Trophoblast cell (in vitro differentiated cells and primary cell): Measurements from ENCODE around the gene GUCD1.
A peak's percentile ranks its signal among the peaks of the same experiment; 100 is the strongest.

Experiments
- DNase-seq, 2 donors: peaks; one replicate each; pipeline ENCODE4 v3.0.0-alpha.2; 2016
- H2AFZ ChIP-seq: 2 replicates; pipeline ENCODE4 v1.6.1; 2013; ENCODE audit warnings: low read length, moderate library complexity, mild to moderate bottlenecking; ENCODE audit not compliant: insufficient read depth, poor library complexity
- H2AK5ac ChIP-seq: 2 replicates; pipeline ENCODE4 v1.6.1; 2013; ENCODE audit warnings: mild to moderate bottlenecking, low read length
- H2BK120ac ChIP-seq: 2 replicates; pipeline ENCODE4 v1.6.1; 2013; ENCODE audit warnings: low read length, mild to moderate bottlenecking, moderate library complexity; ENCODE audit not compliant: insufficient read depth, poor library complexity
- H2BK12ac ChIP-seq: 2 replicates; pipeline ENCODE4 v1.6.1; 2013; ENCODE audit warnings: mild to moderate bottlenecking, low read length, moderate library complexity
- H2BK5ac ChIP-seq: 2 replicates; pipeline ENCODE4 v1.6.1; 2013; ENCODE audit warnings: low read length, low read depth, moderate library complexity, mild to moderate bottlenecking; ENCODE audit not compliant: poor library complexity
- H3K14ac ChIP-seq: 2 replicates; pipeline ENCODE4 v1.6.1; 2013; ENCODE audit warnings: mild to moderate bottlenecking, low read length
- H3K18ac ChIP-seq: 2 replicates; pipeline ENCODE4 v1.6.1; 2013; ENCODE audit warnings: mild to moderate bottlenecking, low read length
- H3K23ac ChIP-seq: 2 replicates; pipeline ENCODE4 v1.6.1; 2013; ENCODE audit warnings: low read length
- H3K27ac ChIP-seq: 2 replicates; pipeline ENCODE4 v1.5.1; 2013; ENCODE audit warnings: low read depth, mild to moderate bottlenecking, inconsistent platforms, low read length, moderate library complexity
- H3K27me3 ChIP-seq: 2 replicates; pipeline ENCODE4 v1.6.1; 2013; ENCODE audit warnings: inconsistent platforms, mild to moderate bottlenecking, low read length, moderate library complexity; ENCODE audit not compliant: insufficient read depth
- H3K36me3 ChIP-seq, 2 experiments: 1 replicate in 1 of 2; 2 replicates in 1 of 2; pipeline ENCODE4 v1.6.1; 2013; ENCODE audit warnings: low read length in 2 of 2, mild to moderate bottlenecking in 2 of 2, moderate library complexity in 1 of 2; ENCODE audit not compliant: insufficient read depth in 2 of 2, control insufficient read depth in 1 of 2
- H3K4ac ChIP-seq: 2 replicates; pipeline ENCODE4 v1.6.1; 2013; ENCODE audit warnings: low read depth, mild to moderate bottlenecking, low read length, moderate library complexity
- H3K4me1 ChIP-seq, 2 experiments: 1 replicate in 1 of 2; 2 replicates in 1 of 2; pipeline ENCODE4 v1.6.1; 2013; ENCODE audit warnings: low read length in 2 of 2, mild to moderate bottlenecking in 2 of 2, moderate library complexity in 1 of 2; ENCODE audit not compliant: insufficient read depth in 2 of 2, control insufficient read depth in 1 of 2
- H3K4me2 ChIP-seq: 2 replicates; pipeline ENCODE4 v1.6.1; 2013; ENCODE audit warnings: inconsistent platforms, mild to moderate bottlenecking, low read length, moderate library complexity
- H3K4me3 ChIP-seq: 2 replicates; pipeline ENCODE4 v1.5.1; 2013; ENCODE audit warnings: mild to moderate bottlenecking, low read depth, low read length, inconsistent platforms
- H3K79me1 ChIP-seq: one replicate; pipeline ENCODE4 v1.6.1; 2013; ENCODE audit warnings: low read length
- H3K79me2 ChIP-seq: 2 replicates; pipeline ENCODE4 v1.6.1; 2013; ENCODE audit warnings: low read length, mild to moderate bottlenecking; ENCODE audit not compliant: control insufficient read depth, insufficient read depth, poor library complexity
- H3K9ac ChIP-seq: 2 replicates; pipeline ENCODE4 v1.6.1; 2013; ENCODE audit warnings: mild to moderate bottlenecking, low read length
- H3K9me3 ChIP-seq: 2 replicates; pipeline ENCODE4 v1.6.1; 2013; ENCODE audit warnings: low read depth, mild to moderate bottlenecking, control low read depth, inconsistent platforms, low read length; ENCODE audit not compliant: insufficient read depth
- H4K12ac ChIP-seq: 2 replicates; pipeline ENCODE4 v1.6.1; 2013; ENCODE audit warnings: low read depth, mild to moderate bottlenecking, low read length, moderate library complexity
- H4K8ac ChIP-seq: 2 replicates; pipeline ENCODE4 v1.6.1; 2013; ENCODE audit warnings: low read depth, mild to moderate bottlenecking, low read length, moderate library complexity
- H4K91ac ChIP-seq: one replicate; pipeline ENCODE4 v1.6.1; 2013; ENCODE audit warnings: low read depth, mild to moderate bottlenecking, low read length, moderate library complexity
- WGBS: extraction: QIAGEN DNeasy Blood & Tissue Kit; methylation state at CpG from one replicate; pipeline ENCODE4 v1.1.7; 2013; ENCODE audit warnings: missing lambda C conversion rate; ENCODE audit not compliant: insufficient read length, insufficient coverage; ENCODE audit errors: extremely low coverage; 5-methylcytosine and 5-hydroxymethylcytosine counted together

The GUCD1 gene

GRCh38 chr22:24565077-24565476 is 10.1 kb upstream of the GUCD1 start:
- H3K27ac ChIP-seq: no peak overlapping the region
- H3K4me1 ChIP-seq: no peaks in the 10 kb centered on the region
- H3K9me3 ChIP-seq: no peaks in the 10 kb centered on the region
- peaks cover 33 to 57% of the 10 kb centered on the region in 2 experiments for H3K36me3 ChIP-seq
- H3K79me1 ChIP-seq: no peaks in the 10 kb centered on the region
- H4K91ac ChIP-seq: no peak overlapping the region
- H2BK12ac ChIP-seq: no peak overlapping the region
- H2AK5ac ChIP-seq: no peak overlapping the region
- no peak overlapping the region for H3K4ac ChIP-seq
- no peak overlapping the region for H2BK5ac ChIP-seq
- H4K12ac ChIP-seq: no peak overlapping the region
- no peak overlapping the region for H3K23ac ChIP-seq
- WGBS: no CpG with 5 or more reads among the region's 2 CpGs
- no peak overlapping the region for H3K18ac ChIP-seq
- no peak overlapping the region for H3K4me3 ChIP-seq
- no peak for DNase-seq
- no peak overlapping the region for H4K8ac ChIP-seq
- H3K4me2 ChIP-seq: no peak overlapping the region
- peaks cover 5% of the 10 kb centered on the region for H3K79me2 ChIP-seq
- H3K14ac ChIP-seq: no peak overlapping the region
- H3K9ac ChIP-seq: no peak overlapping the region
- H3K27me3 ChIP-seq: no peaks in the 10 kb centered on the region
- H2AFZ ChIP-seq: no peak overlapping the region
- no peak overlapping the region for H2BK120ac ChIP-seq

- no peak overlapping the region for H2BK5ac ChIP-seq
- H3K23ac ChIP-seq: peak overlapping the region; percentile 37
- H3K79me2 ChIP-seq: peaks cover 5% of the 10 kb centered on the region
- H3K4me3 ChIP-seq: no peak overlapping the region
- peak; percentile 30 to 52 for DNase-seq
- H3K79me1 ChIP-seq: no peaks in the 10 kb centered on the region
- H3K4ac ChIP-seq: no peak overlapping the region
- no peak overlapping the region for H3K4me2 ChIP-seq
- H3K18ac ChIP-seq: no peak overlapping the region
- peaks cover 30 to 54% of the 10 kb centered on the region in 2 experiments for H3K36me3 ChIP-seq
- H2BK120ac ChIP-seq: no peak overlapping the region
- no peak overlapping the region for H4K91ac ChIP-seq
- no CpG with 5 or more reads among the region's 2 CpGs for WGBS
- no peaks in the 10 kb centered on the region for H3K4me1 ChIP-seq
- no peak overlapping the region for H2AFZ ChIP-seq
- no peaks in the 10 kb centered on the region for H3K9me3 ChIP-seq
- H3K27me3 ChIP-seq: no peaks in the 10 kb centered on the region
- H3K9ac ChIP-seq: no peak overlapping the region
- no peak overlapping the region for H3K14ac ChIP-seq
- no peak overlapping the region for H4K12ac ChIP-seq
- no peak overlapping the region for H4K8ac ChIP-seq
- H2AK5ac ChIP-seq: no peak overlapping the region
- H2BK12ac ChIP-seq: no peak overlapping the region
- H3K27ac ChIP-seq: no peak overlapping the region
Measured at GRCh38 chr22:24564376-24565058, 9.6 kb upstream of the GUCD1 start.

GRCh38 chr22:24563246-24563645 is 8.3 kb upstream of the GUCD1 start:
- no peak overlapping the region for H3K14ac ChIP-seq
- H4K8ac ChIP-seq: no peak overlapping the region
- no peak overlapping the region for H3K4me3 ChIP-seq
- H2AK5ac ChIP-seq: no peak overlapping the region
- no peaks in the 10 kb centered on the region for H3K9me3 ChIP-seq
- peaks cover 34 to 55% of the 10 kb centered on the region in 2 experiments for H3K36me3 ChIP-seq
- H3K4ac ChIP-seq: no peak overlapping the region
- no peak overlapping the region for H2AFZ ChIP-seq
- WGBS: no CpG with 5 or more reads among the region's 2 CpGs
- no peaks in the 10 kb centered on the region for H3K4me1 ChIP-seq
- H3K23ac ChIP-seq: no peak overlapping the region
- no peak for DNase-seq
- H3K27ac ChIP-seq: no peak overlapping the region
- H3K4me2 ChIP-seq: no peak overlapping the region
- H3K9ac ChIP-seq: no peak overlapping the region
- H2BK120ac ChIP-seq: no peak overlapping the region
- H3K27me3 ChIP-seq: no peaks in the 10 kb centered on the region
- no peak overlapping the region for H2BK12ac ChIP-seq
- no peak overlapping the region for H3K18ac ChIP-seq
- no peak overlapping the region for H4K12ac ChIP-seq
- H3K79me2 ChIP-seq: peaks cover 5% of the 10 kb centered on the region
- H4K91ac ChIP-seq: no peak overlapping the region
- H3K79me1 ChIP-seq: no peaks in the 10 kb centered on the region
- no peak overlapping the region for H2BK5ac ChIP-seq

GRCh38 chr22:24559471-24559870 is 4.5 kb upstream of the GUCD1 start:
- peaks cover 11% of the 10 kb centered on the region for H3K79me1 ChIP-seq
- no peak overlapping the region for H3K27ac ChIP-seq
- no peak overlapping the region for H3K18ac ChIP-seq
- H2AK5ac ChIP-seq: no peak overlapping the region
- H2BK120ac ChIP-seq: no peak overlapping the region
- no peak for DNase-seq
- no peaks in the 10 kb centered on the region for H3K9me3 ChIP-seq
- peak overlapping the region; percentile 11 for H3K4ac ChIP-seq
- no CpG with 5 or more reads among the region's 4 CpGs for WGBS
- H3K36me3 ChIP-seq: peaks cover 27 to 39% of the 10 kb centered on the region in 2 experiments
- H3K4me1 ChIP-seq: peaks cover 0 to 2% of the 10 kb centered on the region in 2 experiments
- H3K23ac ChIP-seq: no peak overlapping the region
- H3K9ac ChIP-seq: no peak overlapping the region
- no peak overlapping the region for H3K4me2 ChIP-seq
- no peaks in the 10 kb centered on the region for H3K27me3 ChIP-seq
- H2BK12ac ChIP-seq: no peak overlapping the region
- H4K91ac ChIP-seq: no peak overlapping the region
- H3K79me2 ChIP-seq: peaks cover 14% of the 10 kb centered on the region
- H4K8ac ChIP-seq: no peak overlapping the region
- no peak overlapping the region for H3K4me3 ChIP-seq
- H2AFZ ChIP-seq: no peak overlapping the region
- no peak overlapping the region for H3K14ac ChIP-seq
- no peak overlapping the region for H2BK5ac ChIP-seq
- H4K12ac ChIP-seq: no peak overlapping the region
